H1 (cell line): ENCODE measurements around the gene TSKS.

Source experiments
- CBX5 ChIP-seq: fragments of 300-800, 300-1000 bp; sonication (generic); IDR thresholded peaks from 2 replicates; pipeline ENCODE4 v1.7.1; 2016; ENCODE audit warnings: antibody characterized with exemption, low read length, low read depth
- CBX8 ChIP-seq: fragments of 300-800, 300-1000 bp; sonication (generic); IDR thresholded peaks from 2 replicates; pipeline ENCODE4 v1.7.1; 2016; ENCODE audit warnings: low read depth, low read length, borderline replicate concordance
- CEBPB ChIP-seq: IDR thresholded peaks from 2 replicates; pipeline ENCODE4 v1.6.1; 2012; ENCODE audit warnings: low read depth, low read length
- CHD2 ChIP-seq: IDR thresholded peaks from 2 replicates; pipeline ENCODE4 v1.6.1; 2012; ENCODE audit warnings: low read length, improper control_type of control experiment
- EZH2 ChIP-seq: fragments of 200-600 bp; sonication (generic); IDR thresholded peaks from 2 replicates; pipeline ENCODE4 v1.7.1; 2012; ENCODE audit warnings: low read depth, mild to moderate bottlenecking, moderate library complexity, low read length, inconsistent platforms; ENCODE audit not compliant: severe bottlenecking
- HDAC2 ChIP-seq, 2 experiments: fragments of 300-600 bp in 1 of 2; sonication (generic) in 1 of 2; IDR thresholded peaks; 2 replicates each; pipeline ENCODE4 v1.6.1; 2011 to 2012; ENCODE audit warnings: low read depth in 2 of 2, low read length in 2 of 2, mild to moderate bottlenecking in 2 of 2, moderate library complexity in 2 of 2, borderline replicate concordance in 1 of 2, inconsistent platforms in 1 of 2
- MAFK ChIP-seq: IDR thresholded peaks from 2 replicates; pipeline ENCODE4 v1.6.1; 2012; ENCODE audit warnings: low read depth, mild to moderate bottlenecking, improper control_type of control experiment, low read length
- NRF1 ChIP-seq: IDR thresholded peaks from 2 replicates; pipeline ENCODE4 v1.6.1; 2011; ENCODE audit warnings: mild to moderate bottlenecking, low read depth, low read length, improper control_type of control experiment
- POU5F1 ChIP-seq: IDR thresholded peaks from 2 replicates; pipeline ENCODE4 v1.6.1; 2011; ENCODE audit warnings: low read depth, mild to moderate bottlenecking, low read length, moderate library complexity
- RAD21 ChIP-seq, 2 experiments: IDR thresholded peaks in 1 of 2; conservative IDR thresholded peaks in 1 of 2; 2 replicates each; pipeline ENCODE4 v1.6.1; 2011; ENCODE audit warnings: low read depth in 2 of 2, low read length in 2 of 2, improper control_type of control experiment in 1 of 2, inconsistent platforms in 1 of 2, mild to moderate bottlenecking in 1 of 2, moderate library complexity in 1 of 2
- SIN3A ChIP-seq, 2 experiments: IDR thresholded peaks in 1 of 2; conservative IDR thresholded peaks in 1 of 2; 2 replicates each; pipeline ENCODE4 v1.6.1; 2011 to 2012; ENCODE audit warnings: low read length in 2 of 2, improper control_type of control experiment in 1 of 2, low read depth in 1 of 2, mild to moderate bottlenecking in 1 of 2
- SP1 ChIP-seq: IDR thresholded peaks from 2 replicates; pipeline ENCODE4 v1.6.1; 2011; ENCODE audit warnings: low read depth, low read length
- ZNF274 ChIP-seq: IDR thresholded peaks from 2 replicates; pipeline ENCODE4 v1.7.0; 2012; ENCODE audit warnings: low read length, borderline replicate concordance; ENCODE audit errors: extremely low read depth
- TF ChIP-seq, protein P1 (sequence below), 3 experiments: IDR thresholded peaks; 1 replicate in 2 of 3; 2 replicates in 1 of 3; pipeline versions ENCODE4 v1.5.1 to v1.6.1; 2011; ENCODE audit warnings: low read length in 3 of 3, mild to moderate bottlenecking in 3 of 3, inconsistent platforms in 2 of 3, low read depth in 1 of 3, moderate library complexity in 1 of 3; ENCODE audit not compliant: insufficient read depth in 1 of 3; ENCODE audit errors: control extremely low read depth in 1 of 3

DNA sequence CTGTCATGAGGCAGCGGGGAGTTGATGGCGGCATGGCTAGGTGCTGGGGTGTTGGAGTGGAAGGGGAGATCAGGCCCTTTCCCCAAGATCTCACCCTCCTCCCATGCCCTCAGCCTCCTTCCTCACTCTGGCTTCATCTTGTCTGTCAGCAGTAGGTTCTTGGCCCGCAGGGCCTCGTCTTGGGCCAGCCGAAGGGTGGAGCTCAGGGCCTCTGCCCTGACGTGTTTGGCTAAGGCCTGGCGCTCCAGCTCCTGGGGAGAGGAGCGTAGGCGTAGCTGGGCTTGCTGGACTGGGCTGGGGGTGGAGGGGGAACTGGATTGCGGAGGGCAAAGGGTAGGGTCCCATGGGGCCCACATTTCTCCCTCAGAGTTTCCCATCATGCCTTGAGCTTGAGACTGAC lies 23.2 kb downstream of the TSKS start:
- no peak for TF ChIP-seq HDAC2 (IDR thresholded peaks at IDR 0.05; ENCODE audit: borderline replicate concordance in 1 of 2, low read depth in 2 of 2, low read length in 2 of 2)
- no peak for TF ChIP-seq CBX5
- TF ChIP-seq CEBPB = no peak
- TF ChIP-seq, protein P1, sequence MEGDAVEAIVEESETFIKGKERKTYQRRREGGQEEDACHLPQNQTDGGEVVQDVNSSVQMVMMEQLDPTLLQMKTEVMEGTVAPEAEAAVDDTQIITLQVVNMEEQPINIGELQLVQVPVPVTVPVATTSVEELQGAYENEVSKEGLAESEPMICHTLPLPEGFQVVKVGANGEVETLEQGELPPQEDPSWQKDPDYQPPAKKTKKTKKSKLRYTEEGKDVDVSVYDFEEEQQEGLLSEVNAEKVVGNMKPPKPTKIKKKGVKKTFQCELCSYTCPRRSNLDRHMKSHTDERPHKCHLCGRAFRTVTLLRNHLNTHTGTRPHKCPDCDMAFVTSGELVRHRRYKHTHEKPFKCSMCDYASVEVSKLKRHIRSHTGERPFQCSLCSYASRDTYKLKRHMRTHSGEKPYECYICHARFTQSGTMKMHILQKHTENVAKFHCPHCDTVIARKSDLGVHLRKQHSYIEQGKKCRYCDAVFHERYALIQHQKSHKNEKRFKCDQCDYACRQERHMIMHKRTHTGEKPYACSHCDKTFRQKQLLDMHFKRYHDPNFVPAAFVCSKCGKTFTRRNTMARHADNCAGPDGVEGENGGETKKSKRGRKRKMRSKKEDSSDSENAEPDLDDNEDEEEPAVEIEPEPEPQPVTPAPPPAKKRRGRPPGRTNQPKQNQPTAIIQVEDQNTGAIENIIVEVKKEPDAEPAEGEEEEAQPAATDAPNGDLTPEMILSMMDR (IDR thresholded peaks at IDR 0.05; ENCODE audit: control extremely low read depth in 1 of 3, insufficient read depth in 1 of 3, low read depth in 1 of 3, low read length in 3 of 3) = no peak
- no peak for TF ChIP-seq CHD2
- TF ChIP-seq ZNF274 = no peak
- no peak for TF ChIP-seq SIN3A (conservative IDR thresholded peaks at IDR 0.05 in 1 of 2, IDR thresholded peaks at IDR 0.05 in 1 of 2; ENCODE audit: low read depth in 1 of 2, low read length in 2 of 2)
- no peak for TF ChIP-seq RAD21 (IDR thresholded peaks at IDR 0.05 in 1 of 2, conservative IDR thresholded peaks at IDR 0.05 in 1 of 2; ENCODE audit: low read depth in 2 of 2, low read length in 2 of 2)
- TF ChIP-seq MAFK = no peak
- no peak for TF ChIP-seq NRF1
- TF ChIP-seq CBX8 = no peak
- TF ChIP-seq EZH2 = no peak
- TF ChIP-seq POU5F1 = no peak
- TF ChIP-seq SP1 = no peak
